IMR-90 (cell line): ENCODE results near the gene TECTA. TPM values are rescaled to one million over a fixed set of nuclear protein-coding genes. Genes with fewer than 3 reads are reported as not detected.

ENCODE experiments used
- ATAC-seq: fragments of 200-7000 bp; cut with Tn5 transposase; 2 replicates; pipeline ENCODE4 v1.9.1; 2020; ENCODE audit warnings: low read depth, mild to moderate bottlenecking, moderate library complexity
- BruUV-seq: library from RNA; stranded (reverse); fragments of 400-500 nt; replicated peaks from 2 replicates; lab custom pipeline; 2021; lab: Mats Ljungman, UMichigan
- CTCF ChIA-PET: fragments of 300-600 bp; formaldehyde crosslinking; extraction: SDS; loops from one replicate; lab custom pipeline; 2021; ENCODE audit warnings: antibody characterized with exemption; lab: Yijun Ruan, JAX
- POLR2A ChIA-PET: fragments of 300-600 bp; sonication (Branson Sonifier 250); formaldehyde crosslinking; loops from one replicate; lab custom pipeline; 2022; ENCODE audit warnings: antibody characterized with exemption; ENCODE audit not compliant: unreplicated experiment; lab: Charles Lee
- DNase-seq: peaks from one replicate; pipeline ENCODE4 v3.0.0; 2013
- H2AFZ ChIP-seq: replicated peaks from 2 replicates; pipeline ENCODE3; 2013; ENCODE audit warnings: low read length, mild to moderate bottlenecking; ENCODE audit not compliant: poor library complexity
- H2AK5ac ChIP-seq: 2 replicates; pipeline ENCODE4 v1.6.1; 2013; ENCODE audit warnings: low read depth, low read length, inconsistent platforms
- H2AK9ac ChIP-seq: replicated peaks from 2 replicates; pipeline ENCODE3; 2013; ENCODE audit warnings: mild to moderate bottlenecking, low read depth, low read length, moderate library complexity; ENCODE audit not compliant: poor library complexity
- H2BK120ac ChIP-seq: 2 replicates; pipeline ENCODE4 v1.6.1; 2013; ENCODE audit warnings: low read depth, low read length, inconsistent platforms
- H2BK15ac ChIP-seq: 3 replicates; pipeline ENCODE4 v1.6.1; 2013; ENCODE audit warnings: low read depth, low read length, inconsistent platforms
- H2BK20ac ChIP-seq: 2 replicates; pipeline ENCODE4 v1.6.1; 2013; ENCODE audit warnings: low read depth, mild to moderate bottlenecking, inconsistent platforms, low read length, moderate library complexity
- H2BK5ac ChIP-seq: 2 replicates; pipeline ENCODE4 v1.6.1; 2013; ENCODE audit warnings: mild to moderate bottlenecking, low read depth, low read length, inconsistent platforms; ENCODE audit not compliant: poor library complexity, severe bottlenecking
- H3K14ac ChIP-seq: replicated peaks from 2 replicates; pipeline ENCODE4 v1.6.1; 2013; ENCODE audit warnings: low read depth, low read length, inconsistent platforms
- H3K18ac ChIP-seq: 2 replicates; pipeline ENCODE4 v1.6.1; 2013; ENCODE audit warnings: low read depth, low read length, control low read depth
- H3K23ac ChIP-seq: 2 replicates; pipeline ENCODE4 v1.6.1; 2013; ENCODE audit warnings: low read depth, low read length, inconsistent platforms
- H3K27ac ChIP-seq: 2 replicates; pipeline ENCODE4 v1.5.1; 2013; ENCODE audit warnings: mild to moderate bottlenecking, control low read depth, low read length; ENCODE audit not compliant: insufficient read depth
- H3K27me3 ChIP-seq: 2 replicates; pipeline ENCODE4 v1.6.1; 2013; ENCODE audit warnings: low read length; ENCODE audit not compliant: control insufficient read depth, insufficient read depth
- H3K36me3 ChIP-seq: 2 replicates; pipeline ENCODE4 v1.6.1; 2013; ENCODE audit warnings: low read length, mixed read lengths; ENCODE audit not compliant: control insufficient read depth, insufficient read depth
- H3K4ac ChIP-seq: 2 replicates; pipeline ENCODE4 v1.6.1; 2013; ENCODE audit warnings: low read depth, low read length, inconsistent platforms
- H3K4me1 ChIP-seq: 2 replicates; pipeline ENCODE4 v1.6.1; 2013; ENCODE audit warnings: low read length, mixed read lengths; ENCODE audit not compliant: control insufficient read depth, insufficient read depth
- H3K4me2 ChIP-seq: 2 replicates; pipeline ENCODE4 v1.6.1; 2013; ENCODE audit warnings: low read depth, mild to moderate bottlenecking, control low read depth, low read length, moderate library complexity
- H3K4me3 ChIP-seq: 2 replicates; pipeline ENCODE4 v1.5.1; 2013; ENCODE audit warnings: low read depth, mild to moderate bottlenecking, control low read depth, low read length, moderate library complexity; ENCODE audit not compliant: insufficient read depth
- H3K56ac ChIP-seq: 2 replicates; pipeline ENCODE4 v1.6.1; 2013; ENCODE audit warnings: low read length, inconsistent platforms; ENCODE audit not compliant: insufficient read depth; ENCODE audit errors: extremely low read depth
- H3K79me1 ChIP-seq, 2 experiments: 2 replicates each; pipeline ENCODE4 v1.6.1; 2013; ENCODE audit warnings: low read length in 2 of 2, inconsistent platforms in 1 of 2, low read depth in 1 of 2
- H3K9ac ChIP-seq: 2 replicates; pipeline ENCODE4 v1.6.1; 2013; ENCODE audit warnings: low read depth, low read length, control low read depth
- H3K9me1 ChIP-seq: 2 replicates; pipeline ENCODE4 v1.6.1; 2013; ENCODE audit warnings: low read length, inconsistent platforms; ENCODE audit not compliant: insufficient read depth
- H3K9me3 ChIP-seq: 2 replicates; pipeline ENCODE4 v1.6.1; 2013; ENCODE audit warnings: low read length; ENCODE audit not compliant: control insufficient read depth, insufficient read depth
- H4K20me1 ChIP-seq: 2 replicates; pipeline ENCODE4 v1.6.1; 2013; ENCODE audit warnings: low read length, inconsistent platforms; ENCODE audit not compliant: insufficient read depth
- H4K5ac ChIP-seq: 2 replicates; pipeline ENCODE4 v1.6.1; 2013; ENCODE audit warnings: mild to moderate bottlenecking, low read depth, low read length, control low read depth
- H4K8ac ChIP-seq, 2 experiments: 2 replicates each; pipeline ENCODE4 v1.6.1; 2013; ENCODE audit warnings: low read depth in 2 of 2, low read length in 2 of 2, control low read depth in 1 of 2, inconsistent platforms in 1 of 2
- H4K91ac ChIP-seq: 2 replicates; pipeline ENCODE4 v1.6.1; 2013; ENCODE audit warnings: low read depth, low read length, inconsistent platforms; ENCODE audit not compliant: insufficient read depth
- NFE2L2 ChIP-seq: fragments of 150-350 bp; IDR thresholded peaks from 2 replicates; pipeline ENCODE4 v1.6.1; 2016; ENCODE audit warnings: low read depth, mild to moderate bottlenecking, low read length
- RCOR1 ChIP-seq: IDR thresholded peaks from 2 replicates; pipeline ENCODE4 v1.6.1; 2012; ENCODE audit warnings: mild to moderate bottlenecking, low read length, improper control_type of control experiment; ENCODE audit not compliant: insufficient replicate concordance
- RFX5 ChIP-seq: IDR thresholded peaks from 2 replicates; pipeline ENCODE4 v1.8.0; 2012; ENCODE audit warnings: low read depth, mild to moderate bottlenecking, low read length, moderate library complexity
- dilution Hi-C: fragments of 300-500 bp; cut with HindIII; formaldehyde crosslinking; loops from one replicate; pipeline ENCODE4 v1.14.3; 2018; ENCODE audit warnings: low sequenced_read_pairs; ENCODE audit not compliant: unreplicated experiment
- in situ Hi-C: fragments of 300-500 bp; cut with MboI; formaldehyde crosslinking; loops from 3 replicates; pipeline ENCODE4 v1.14.3; 2019; ENCODE audit warnings: low sequenced_read_pairs, inconsistent platforms, mixed read lengths
- intact Hi-C: fragments of 100-400 bp; cut with micrococcal nuclease; formaldehyde crosslinking; loops from 2 replicates; pipeline ENCODE4 v1.10.0; 2022
- polyA plus RNA-seq, 3 experiments: library from polyadenylated mRNA; depleted of rRNA; stranded (reverse); fragments of >200 nt; gene quantifications; 2 replicates each; pipeline ENCODE4 v1.2.3, GENCODE V29; 2012; ENCODE audit warnings: low replicate concordance in 1 of 3
- total RNA-seq: library from RNA; depleted of rRNA; stranded (reverse); fragments of >200 nt; gene quantifications from 2 replicates; pipeline ENCODE4 v1.2.3, GENCODE V29; 2012

The TECTA gene
- total and polyA plus RNA-seq, 2 of the 4 experiments (the other 2 are of a cell fraction): 0.17 to 0.18 TPM

GRCh38 chr11:121214861-121215260 is 113.8 kb downstream of the TECTA start:
- H4K5ac ChIP-seq: no peak overlapping the region
- in situ Hi-C loops (no loop called here), dilution Hi-C loops (no loop called here), intact Hi-C loops (no loop called here)
- H2AK9ac ChIP-seq: no peak overlapping the region
- TF ChIP-seq RCOR1 (no peak), NFE2L2 (no peak), RFX5 (no peak)
- H2AFZ ChIP-seq: no peak overlapping the region
- no peak overlapping the region for H3K4me2 ChIP-seq
- H2BK15ac ChIP-seq: no peak overlapping the region
- H3K36me3 ChIP-seq: no peaks in the 10 kb centered on the region
- no peak for ATAC-seq
- H3K14ac ChIP-seq: no peak overlapping the region
- no peak overlapping the region for H3K27ac ChIP-seq
- no peak overlapping the region for H2AK5ac ChIP-seq
- H3K23ac ChIP-seq: no peak overlapping the region
- no peak overlapping the region for H2BK5ac ChIP-seq
- H4K91ac ChIP-seq: no peak overlapping the region
- POLR2A ChIA-PET: no interaction called here
- BruUV-seq: no TSS peak
- H3K56ac ChIP-seq: no peak overlapping the region
- no peak overlapping the region for H2BK120ac ChIP-seq
- no peaks in the 10 kb centered on the region for H3K9me3 ChIP-seq
- no peak overlapping the region for H4K8ac ChIP-seq
- CTCF ChIA-PET: no interaction called here
- no peaks in the 10 kb centered on the region for H3K9me1 ChIP-seq
- no peak overlapping the region for H3K18ac ChIP-seq
- DNase-seq: no peak
- H4K20me1 ChIP-seq: no peaks in the 10 kb centered on the region
- no peaks in the 10 kb centered on the region for H3K4me1 ChIP-seq
- peaks cover 2% of the 10 kb centered on the region for H3K27me3 ChIP-seq
- no peak overlapping the region for H3K4me3 ChIP-seq
- H3K79me1 ChIP-seq: no peaks in the 10 kb centered on the region
- H3K9ac ChIP-seq: no peak overlapping the region
- no peak overlapping the region for H3K4ac ChIP-seq
- H2BK20ac ChIP-seq: no peak overlapping the region
